DMS 273 treated with DMSO at 0.1 percent for 48 hours (cell line): ENCODE measurements around the gene ESPN.
A peak's percentile ranks its signal among the peaks of the same experiment; 100 is the strongest.

Source experiments
- DNase-seq: peaks from one replicate; lab custom pipeline; 2025; lab: John Stamatoyannopoulos, UW

The ESPN gene

GRCh38 chr1:6409053-6409452 lies 15.5 kb upstream of the ESPN start:
- no peak for DNase-seq

GRCh38 chr1:6409733-6410132 lies 14.8 kb upstream of the ESPN start:
- DNase-seq: no peak

DNA sequence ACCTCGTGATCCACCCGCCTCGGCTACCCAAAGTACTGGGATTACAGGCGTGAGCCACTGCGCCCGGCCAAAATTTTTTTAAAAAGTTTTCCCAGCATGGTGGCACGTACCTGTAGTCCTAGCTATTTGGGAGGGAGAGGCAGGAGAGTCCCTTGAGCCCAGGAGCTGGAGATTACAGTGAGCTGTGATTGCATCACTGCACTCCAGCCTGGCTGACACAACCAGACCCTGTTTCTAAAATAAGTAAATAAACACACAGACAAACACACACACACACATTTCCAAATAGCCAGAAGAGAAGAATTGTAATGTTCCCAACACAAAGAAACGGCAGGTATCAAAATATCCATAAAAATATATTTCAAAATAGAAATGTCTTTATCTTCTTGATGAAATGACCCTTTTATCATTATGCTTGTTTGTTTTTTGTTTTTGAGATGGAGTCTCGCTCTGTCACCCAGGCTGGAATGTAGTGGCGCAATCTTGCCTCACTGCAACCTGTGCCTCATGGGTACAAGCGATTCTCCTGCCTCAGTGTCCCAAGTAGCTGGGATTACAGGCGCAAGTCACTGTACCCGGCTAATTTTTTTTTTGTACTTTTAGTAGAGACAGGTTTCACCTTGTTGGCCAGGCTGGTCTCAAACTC lies 14.2 kb upstream of the ESPN start:
- no peak for DNase-seq

DNA sequence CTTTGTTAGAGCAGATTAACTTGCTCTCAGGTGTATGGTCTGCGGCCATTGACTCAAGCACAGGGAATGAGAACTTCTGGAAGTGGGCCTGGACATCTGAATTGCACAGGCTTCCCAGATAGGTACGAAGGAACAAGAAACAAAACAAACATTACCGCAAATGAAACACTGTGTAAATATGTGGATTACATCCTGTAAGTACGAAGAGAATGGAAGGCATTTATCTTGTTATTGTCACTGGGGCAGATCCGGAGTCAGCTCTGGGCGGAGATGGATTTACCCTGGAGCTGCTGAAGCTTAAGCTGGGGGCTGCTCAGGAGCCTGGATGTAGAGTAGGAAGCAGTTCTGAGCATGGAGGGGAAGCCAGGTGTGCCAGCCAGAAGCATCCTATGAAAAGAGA lies 11.7 kb upstream of the ESPN start:
- no peak for DNase-seq

DNA sequence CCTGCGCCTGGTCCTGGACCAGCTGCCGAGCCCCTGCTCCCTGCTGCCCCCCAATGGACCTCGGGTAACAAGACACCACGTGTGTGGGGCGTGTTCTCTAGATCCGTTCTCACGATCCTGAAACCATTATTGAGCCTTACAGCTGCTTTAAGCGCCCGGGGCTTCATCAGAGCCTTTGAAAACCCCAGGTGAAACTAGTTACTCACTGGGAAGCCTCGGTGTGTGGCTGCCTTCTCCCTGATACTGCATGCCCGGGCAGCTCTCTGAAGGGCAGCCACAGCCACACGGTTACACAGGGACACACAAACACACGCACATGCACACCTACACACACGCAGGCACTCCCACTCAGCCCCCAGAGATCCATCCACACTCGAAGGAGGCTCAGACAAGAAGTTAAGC lies 10.1 kb upstream of the ESPN start:
- DNase-seq: no peak

GRCh38 chr1:6414881-6415626 lies 9.5 kb upstream of the ESPN start:
- DNase-seq: no peak

DNA sequence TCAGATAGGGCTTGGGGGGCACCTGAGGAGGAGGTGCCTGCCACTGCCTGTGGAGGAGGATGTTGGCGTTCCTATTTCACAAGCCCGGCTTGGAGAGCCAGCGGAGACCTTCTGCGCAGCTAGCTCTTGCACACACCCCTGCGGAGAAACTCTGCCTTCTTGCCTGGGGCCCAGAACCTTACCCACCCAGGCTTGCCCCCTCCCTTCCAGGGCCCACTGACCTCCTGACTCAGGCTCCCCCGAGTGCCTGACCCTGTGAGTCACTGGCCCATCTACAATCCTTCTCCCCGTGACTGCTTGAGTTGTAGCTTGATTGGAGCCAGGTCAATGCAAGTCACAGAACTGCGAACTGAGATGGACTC lies 8.3 kb upstream of the ESPN start:
- no peak for DNase-seq

GRCh38 chr1:6416906-6417305 lies 7.7 kb upstream of the ESPN start:
- DNase-seq: no peak

DNA sequence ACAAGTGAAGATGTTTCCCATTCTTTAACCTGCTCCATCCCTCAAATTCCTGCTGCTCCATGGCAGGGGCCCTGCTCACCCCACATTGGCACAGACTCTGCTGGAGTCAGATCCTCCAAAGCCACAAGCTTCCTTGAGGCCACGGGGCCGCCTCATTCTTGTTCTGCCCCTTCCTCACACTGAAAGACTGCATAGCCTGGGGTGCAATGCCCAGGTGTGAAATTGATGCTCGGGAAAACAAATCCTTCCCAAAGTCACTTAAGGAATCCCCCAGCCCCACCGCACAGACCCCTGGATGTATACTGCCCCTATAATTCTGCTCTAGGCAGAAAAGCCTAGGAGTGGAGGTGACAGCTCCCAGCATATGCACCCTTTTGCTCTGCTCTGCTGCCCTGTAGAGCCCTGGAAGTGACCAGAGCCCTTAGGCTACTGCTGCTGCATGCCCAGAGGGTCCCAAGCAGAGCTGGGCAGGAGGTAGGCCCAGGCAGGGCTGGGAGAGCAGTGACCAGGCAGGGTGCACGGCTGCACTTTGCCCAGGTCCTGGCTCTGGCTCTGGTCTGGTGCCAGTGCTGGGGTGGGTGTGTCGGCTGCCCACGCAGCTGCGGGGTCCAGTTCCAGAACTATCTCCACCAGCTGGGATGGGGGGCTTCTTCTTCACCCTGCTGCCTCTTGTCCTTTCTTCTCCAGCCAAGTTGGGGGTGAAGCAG lies 6.5 kb upstream of the ESPN start:
- no peak for DNase-seq

DNA sequence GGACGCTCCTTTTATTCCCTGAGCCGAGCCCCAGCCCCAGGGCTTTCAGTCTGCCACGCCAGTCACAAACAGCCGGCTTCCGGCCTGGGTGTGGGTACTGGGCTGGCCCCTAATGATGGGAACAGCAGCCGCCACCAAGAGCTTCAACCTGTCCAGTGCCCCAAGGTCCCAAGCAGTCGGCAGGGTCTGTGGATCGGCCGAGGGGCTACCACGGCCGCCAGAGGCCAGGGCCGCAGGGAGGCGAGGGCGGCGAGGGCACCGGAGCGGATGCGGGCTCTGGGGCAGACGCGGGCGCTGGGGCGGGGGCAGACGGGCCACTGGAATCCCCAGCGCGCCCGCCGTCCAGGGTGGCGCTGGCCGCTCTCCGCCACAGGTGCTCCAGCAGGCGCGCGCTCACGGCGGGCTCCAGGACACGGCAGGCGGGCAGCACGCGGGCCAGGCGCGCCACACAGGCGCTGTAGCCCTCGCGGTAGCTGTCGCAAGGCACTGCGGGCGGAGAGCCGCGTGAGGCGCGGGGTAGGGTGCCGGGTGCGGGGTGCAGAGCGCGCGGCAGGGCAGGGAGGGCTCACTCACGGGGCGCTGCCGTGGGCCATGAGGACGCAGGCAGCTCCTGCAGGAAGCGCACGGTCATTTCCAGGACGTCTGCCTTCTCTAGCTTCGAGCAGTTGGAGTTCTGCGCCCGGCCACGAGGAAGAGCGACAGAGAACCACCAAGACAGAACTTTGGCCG lies 5.7 kb upstream of the ESPN start:
- DNase-seq: no peak

GRCh38 chr1:6419397-6419803 lies 5.2 kb upstream of the ESPN start:
- no peak for DNase-seq

DNA sequence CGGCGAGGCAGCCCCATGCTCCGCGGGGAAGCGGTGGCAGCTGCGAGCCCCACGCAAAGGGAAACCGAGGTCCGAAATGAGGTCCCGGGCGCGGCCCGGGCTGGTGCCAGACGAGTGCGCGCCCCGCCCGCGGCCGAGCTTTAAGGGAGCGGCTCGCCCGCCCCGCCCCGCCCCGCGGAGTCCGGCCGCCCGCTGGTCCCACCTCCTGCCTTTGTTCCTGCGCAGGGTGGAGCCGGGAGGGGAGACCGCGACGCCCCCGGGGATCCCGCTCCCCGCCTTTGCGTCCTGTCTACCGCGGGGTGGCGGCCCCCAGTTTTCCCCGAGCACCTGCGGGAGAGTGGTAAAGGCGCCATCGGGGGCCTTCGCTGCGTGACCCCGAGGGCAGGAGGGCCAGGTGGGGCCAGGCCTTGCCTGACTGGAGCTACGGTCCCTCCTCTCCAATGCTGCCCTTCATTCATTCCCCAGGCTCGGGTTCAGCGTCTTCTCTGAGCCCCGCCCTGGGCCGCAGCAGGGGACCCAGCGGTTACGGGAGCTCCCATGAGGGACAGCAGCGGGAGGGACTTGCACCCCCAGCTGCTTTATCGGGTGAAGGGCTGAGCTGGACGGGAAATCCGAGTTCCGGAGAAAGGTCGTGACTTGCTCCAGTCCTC lies 4.6 kb upstream of the ESPN start, which contains the start of gene HES2:
TSS of gene HES2 (minus strand) at position 116 of the 650 bp plus-strand sequence. CDS start at position 17, 99 bp downstream.
- DNase-seq: no peak

DNA sequence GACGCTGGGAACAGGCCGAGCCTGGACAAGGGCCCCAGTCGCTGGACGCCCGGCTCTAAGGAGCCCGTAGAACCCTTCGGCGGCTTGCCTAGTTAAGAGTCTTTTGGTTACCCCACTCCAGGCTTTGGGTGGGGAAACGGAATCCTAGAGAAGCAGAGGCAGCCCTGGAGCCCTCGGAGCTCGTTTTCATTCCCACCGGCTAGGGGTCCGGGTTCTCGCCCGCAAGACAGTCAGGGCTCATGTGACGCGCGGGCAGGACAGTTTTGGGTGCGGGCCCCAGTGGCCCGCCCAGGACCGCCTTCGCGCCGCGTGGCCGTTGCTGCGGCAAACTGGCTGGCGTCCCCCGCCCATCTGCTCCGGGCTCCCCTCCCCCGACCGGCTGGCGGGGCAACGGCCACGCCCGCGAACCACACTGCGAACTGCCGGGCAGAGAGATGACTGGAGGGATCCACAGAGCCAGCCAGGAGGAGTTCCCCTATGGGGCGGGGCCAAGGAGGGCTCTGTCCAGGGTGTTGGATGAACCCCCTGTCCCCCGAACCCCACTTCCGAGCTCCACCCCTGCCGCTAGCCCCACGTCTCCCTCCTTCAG lies 4.0 kb upstream of the ESPN start:
- DNase-seq: no peak

DNA sequence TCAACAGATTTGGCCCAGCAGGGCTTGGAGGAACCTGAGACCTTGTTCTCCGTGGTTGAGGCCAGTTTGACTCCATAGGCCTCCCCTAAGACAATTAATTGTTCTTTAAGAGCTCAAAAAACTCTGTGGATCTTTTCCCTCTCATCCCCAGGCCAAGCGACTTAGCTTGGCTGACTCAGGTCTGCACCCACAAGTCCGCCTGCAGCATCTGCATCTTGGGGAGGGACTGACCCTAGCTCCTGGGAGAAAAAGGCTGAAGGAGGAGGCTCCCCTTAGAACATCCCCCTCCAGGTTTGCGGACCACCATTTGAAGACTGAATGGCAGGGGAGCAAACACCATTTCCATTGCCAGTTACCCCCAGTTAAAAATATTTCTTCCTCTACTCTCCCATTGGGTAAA lies 3.3 kb upstream of the ESPN start:
- DNase-seq: peak; percentile 20

- DNase-seq: no peak
Observed at GRCh38 chr1:6423321-6423999, 1.1 kb upstream of the ESPN start.

- no peak for DNase-seq
Observed at GRCh38 chr1:6424000-6424565, 493 bp upstream of the ESPN start.

GRCh38 chr1:6425658-6426057 lies 1.1 kb downstream of the ESPN start:
- DNase-seq: no peak

GRCh38 chr1:6426277-6426971 lies 1.8 kb downstream of the ESPN start:
- DNase-seq: no peak

GRCh38 chr1:6426972-6427350 lies 2.4 kb downstream of the ESPN start:
- DNase-seq: no peak
